Lung (tissue), 12 donors: ENCODE data around the gene HPCA. TPM values are rescaled to one million over a fixed set of nuclear protein-coding genes. Genes with fewer than 3 reads are reported as not detected.

Experiments used
- ATAC-seq: fragments of 200-7000 bp; cut with Tn5 transposase; one replicate; pipeline ENCODE4 v1.9.1; 2020; ENCODE audit warnings: moderate number of reproducible peaks; ENCODE audit not compliant: insufficient read depth, low FRiP score
- DNase-seq, 3 donors: peaks; one replicate each; pipeline ENCODE4 v3.0.0-alpha.2; 2013 to 2017
- H3K27ac ChIP-seq, 2 donors: one replicate each; pipeline ENCODE4 v1.5.1; 2013; ENCODE audit warnings: mild to moderate bottlenecking in 2 of 2, moderate library complexity in 2 of 2, control low read depth in 1 of 2, inconsistent platforms in 1 of 2, low read depth in 1 of 2, low read length in 1 of 2
- H3K27me3 ChIP-seq, 3 donors: one replicate each; pipeline ENCODE4 v1.5.1; 2013; ENCODE audit warnings: low read length in 2 of 3; ENCODE audit not compliant: control insufficient read depth in 3 of 3, insufficient read depth in 3 of 3
- H3K36me3 ChIP-seq, 4 donors: one replicate each; pipeline ENCODE4 v1.5.1; 2013; ENCODE audit warnings: low read length in 4 of 4, mild to moderate bottlenecking in 1 of 4, moderate library complexity in 1 of 4; ENCODE audit not compliant: control insufficient read depth in 4 of 4, insufficient read depth in 4 of 4
- H3K4me1 ChIP-seq, 5 donors: one replicate each; pipeline ENCODE4 v1.5.1; 2013; ENCODE audit warnings: low read length in 5 of 5, mild to moderate bottlenecking in 2 of 5, moderate library complexity in 1 of 5; ENCODE audit not compliant: control insufficient read depth in 5 of 5, insufficient read depth in 5 of 5
- H3K4me3 ChIP-seq: one replicate; pipeline ENCODE4 v1.5.1; 2013; ENCODE audit warnings: mild to moderate bottlenecking, control low read depth, moderate library complexity
- H3K9ac ChIP-seq, 2 donors: one replicate each; pipeline ENCODE4 v1.5.1; 2013; ENCODE audit warnings: low read length in 2 of 2, control low read depth in 1 of 2; ENCODE audit not compliant: insufficient read depth in 1 of 2
- H3K9me3 ChIP-seq, 4 donors: one replicate each; pipeline ENCODE4 v1.5.1; 2013; ENCODE audit warnings: low read length in 3 of 4, mild to moderate bottlenecking in 1 of 4, moderate library complexity in 1 of 4; ENCODE audit not compliant: control insufficient read depth in 4 of 4, insufficient read depth in 3 of 4
- WGBS, 2 donors: extraction: QIAGEN DNeasy Blood & Tissue Kit; methylation state at CpG; one replicate each; pipeline ENCODE4 v1.1.7; 2013; 5-methylcytosine and 5-hydroxymethylcytosine counted together
- polyA plus RNA-seq, 2 donors: library from polyadenylated mRNA; stranded (reverse); fragments of 200-250 nt; gene quantifications; one replicate each; pipeline ENCODE4 v1.2.1, GENCODE V29; 2013
- total RNA-seq, 2 donors: library from RNA; depleted of rRNA in 1 of 2; stranded (reverse); fragments of >200 nt in 1 of 2; gene quantifications; one replicate each; pipeline ENCODE4 v1.2.1, GENCODE V29; 2014 to 2021
- TF ChIP-seq, protein P1 (sequence below): IDR thresholded peaks from 2 replicates; pipeline ENCODE4 v1.5.1; 2012; ENCODE audit warnings: mild to moderate bottlenecking; ENCODE audit errors: control extremely low read depth, extremely low read depth
- donor health status: control.
- donor health status: control.
- donor health status: Bipolar disorder and iron deficiency.
- donor health status: healthy.
- donor health status: DM: yes; HTN: yes; CAD: no.

HPCA gene
- total and polyA plus RNA-seq, 4 donors: 0.19 to 1.3 (median 0.40) TPM; not detected in 1

DNA sequence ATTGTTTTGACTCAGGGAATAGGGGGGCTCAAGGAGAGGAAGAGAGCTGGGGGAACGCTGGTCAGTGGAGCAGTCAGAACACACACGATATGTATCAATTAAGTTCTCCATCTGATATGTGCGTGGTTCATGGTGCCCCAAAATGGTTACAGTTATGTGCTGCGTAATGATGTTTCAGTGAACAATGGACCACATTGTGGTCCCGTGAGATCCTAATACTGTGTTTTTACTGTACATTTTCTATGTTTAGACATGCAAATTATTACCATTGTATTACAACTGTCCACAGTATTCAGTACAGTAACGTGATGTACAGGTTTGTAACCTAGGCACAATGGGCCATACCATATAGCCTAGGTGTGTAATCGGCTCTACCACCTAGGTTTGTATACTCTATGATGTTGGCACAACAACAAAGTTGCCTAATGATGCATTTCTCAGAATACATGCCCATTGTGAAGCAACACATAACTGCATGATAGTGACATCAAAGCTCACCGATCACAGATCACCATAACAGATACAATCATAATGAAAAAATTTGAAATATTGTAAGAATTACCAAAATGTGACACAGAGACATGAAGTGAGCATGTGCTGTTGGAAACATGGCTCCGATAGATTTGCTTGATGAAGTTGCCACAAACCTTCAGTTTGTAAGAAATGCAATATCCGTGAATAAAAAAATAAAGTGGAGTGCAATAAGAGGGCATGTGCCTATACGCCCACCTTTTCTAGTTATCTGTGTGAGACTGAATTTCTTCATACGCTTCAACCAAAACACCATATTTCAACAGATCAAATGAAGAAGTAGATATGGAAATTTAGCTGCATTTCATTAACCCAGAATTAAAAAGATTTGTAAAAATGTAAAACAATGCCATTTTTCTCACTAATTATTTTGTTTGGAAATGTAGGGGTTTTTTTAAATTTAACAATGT is 29.7 kb downstream of the HPCA start:
- no peak overlapping the region for H3K27ac ChIP-seq
- H3K36me3 ChIP-seq: no peaks in the 10 kb centered on the region
- no peaks in the 10 kb centered on the region for H3K27me3 ChIP-seq
- no peaks in the 10 kb centered on the region for H3K9me3 ChIP-seq
- 89 to 91% methylated on average over 12 of the region's 12 CpGs for WGBS, 2 donors
- no peak for ATAC-seq
- H3K9ac ChIP-seq: no peak overlapping the region
- no peak for DNase-seq
- no peak overlapping the region for H3K4me3 ChIP-seq
- TF ChIP-seq, protein P1, sequence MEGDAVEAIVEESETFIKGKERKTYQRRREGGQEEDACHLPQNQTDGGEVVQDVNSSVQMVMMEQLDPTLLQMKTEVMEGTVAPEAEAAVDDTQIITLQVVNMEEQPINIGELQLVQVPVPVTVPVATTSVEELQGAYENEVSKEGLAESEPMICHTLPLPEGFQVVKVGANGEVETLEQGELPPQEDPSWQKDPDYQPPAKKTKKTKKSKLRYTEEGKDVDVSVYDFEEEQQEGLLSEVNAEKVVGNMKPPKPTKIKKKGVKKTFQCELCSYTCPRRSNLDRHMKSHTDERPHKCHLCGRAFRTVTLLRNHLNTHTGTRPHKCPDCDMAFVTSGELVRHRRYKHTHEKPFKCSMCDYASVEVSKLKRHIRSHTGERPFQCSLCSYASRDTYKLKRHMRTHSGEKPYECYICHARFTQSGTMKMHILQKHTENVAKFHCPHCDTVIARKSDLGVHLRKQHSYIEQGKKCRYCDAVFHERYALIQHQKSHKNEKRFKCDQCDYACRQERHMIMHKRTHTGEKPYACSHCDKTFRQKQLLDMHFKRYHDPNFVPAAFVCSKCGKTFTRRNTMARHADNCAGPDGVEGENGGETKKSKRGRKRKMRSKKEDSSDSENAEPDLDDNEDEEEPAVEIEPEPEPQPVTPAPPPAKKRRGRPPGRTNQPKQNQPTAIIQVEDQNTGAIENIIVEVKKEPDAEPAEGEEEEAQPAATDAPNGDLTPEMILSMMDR: no peak
- H3K4me1 ChIP-seq: no peaks in the 10 kb centered on the region

DNA sequence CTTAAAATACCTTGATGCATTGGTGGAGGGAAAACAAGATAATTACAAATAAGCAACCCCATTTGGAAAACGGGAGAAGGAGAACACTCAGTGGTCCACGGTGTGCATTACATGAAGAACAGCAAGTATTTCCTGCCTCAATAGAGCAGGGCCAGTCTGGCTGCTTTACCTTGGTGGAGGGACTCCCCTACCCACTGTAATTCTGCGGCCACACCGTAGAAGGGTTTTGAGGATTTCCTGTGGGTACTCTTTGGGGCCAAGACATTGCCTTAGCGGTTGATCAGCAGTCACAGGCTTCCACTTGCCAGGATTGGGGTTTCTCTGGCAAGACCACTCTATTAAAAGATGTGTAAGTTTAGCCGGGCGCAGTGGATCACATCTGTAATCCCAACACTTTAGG is 31.2 kb downstream of the HPCA start:
- DNase-seq (no peak), ATAC-seq (no peak)
- H3K9me3 ChIP-seq: no peaks in the 10 kb centered on the region
- TF ChIP-seq, protein P1: no peak
- H3K27ac ChIP-seq: no peak overlapping the region
- H3K4me1 ChIP-seq: no peaks in the 10 kb centered on the region
- H3K36me3 ChIP-seq: no peaks in the 10 kb centered on the region
- no peaks in the 10 kb centered on the region for H3K27me3 ChIP-seq
- 25 to 58% methylated on average over 7 of the region's 7 CpGs for WGBS, 2 donors
- H3K4me3 ChIP-seq: no peak overlapping the region
- H3K9ac ChIP-seq: no peak overlapping the region

DNA sequence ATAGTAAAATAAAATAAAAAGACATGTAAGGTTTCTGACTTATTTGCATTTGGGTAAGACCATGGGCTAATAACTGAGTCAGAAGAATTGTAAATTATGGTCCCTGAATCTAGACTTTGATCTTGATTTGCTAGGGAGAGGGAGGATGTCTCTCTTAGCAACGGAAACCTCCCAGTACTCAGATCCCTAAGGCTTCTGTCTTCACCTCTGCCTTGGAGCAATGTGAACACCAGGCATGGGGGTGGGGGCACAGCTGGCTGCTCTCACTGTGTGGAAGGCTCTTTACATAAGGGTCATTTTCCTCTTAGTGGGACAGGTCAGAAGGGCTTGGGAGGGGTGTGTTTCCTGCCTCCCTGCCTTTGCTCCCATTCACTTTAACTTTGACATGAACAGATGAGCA is 31.9 kb downstream of the HPCA start:
- DNase-seq: no peak
- ATAC-seq: no peak
- H3K9me3 ChIP-seq: no peaks in the 10 kb centered on the region
- H3K27ac ChIP-seq: no peak overlapping the region
- TF ChIP-seq, protein P1: no peak
- H3K4me3 ChIP-seq: no peak overlapping the region
- no peaks in the 10 kb centered on the region for H3K36me3 ChIP-seq
- H3K9ac ChIP-seq: no peak overlapping the region
- H3K27me3 ChIP-seq: peaks cover 0 to 3% (median 0%) of the 10 kb centered on the region in 3 donors
- WGBS, 2 donors: 44 to 50% methylated on average over 1 of the region's 1 CpG
- H3K4me1 ChIP-seq: no peaks in the 10 kb centered on the region
